IMR-90 (cell line): Measurements from ENCODE around the gene FMNL3. TPM values are rescaled to one million over a fixed set of nuclear protein-coding genes. Genes with fewer than 3 reads are reported as not detected.

Experiments used
- ATAC-seq: fragments of 200-7000 bp; cut with Tn5 transposase; 2 replicates; pipeline ENCODE4 v1.9.1; 2020; ENCODE audit warnings: low read depth, mild to moderate bottlenecking, moderate library complexity
- BruUV-seq: library from RNA; stranded (reverse); fragments of 400-500 nt; replicated peaks from 2 replicates; lab custom pipeline; 2021; lab: Mats Ljungman, UMichigan
- CTCF ChIA-PET: fragments of 300-600 bp; formaldehyde crosslinking; extraction: SDS; loops from one replicate; lab custom pipeline; 2021; ENCODE audit warnings: antibody characterized with exemption; lab: Yijun Ruan, JAX
- POLR2A ChIA-PET: fragments of 300-600 bp; sonication (Branson Sonifier 250); formaldehyde crosslinking; loops from one replicate; lab custom pipeline; 2022; ENCODE audit warnings: antibody characterized with exemption; ENCODE audit not compliant: unreplicated experiment; lab: Charles Lee
- DNase-seq: peaks from one replicate; pipeline ENCODE4 v3.0.0; 2013
- H2AFZ ChIP-seq: replicated peaks from 2 replicates; pipeline ENCODE3; 2013; ENCODE audit warnings: low read length, mild to moderate bottlenecking; ENCODE audit not compliant: poor library complexity
- H2AK5ac ChIP-seq: 2 replicates; pipeline ENCODE4 v1.6.1; 2013; ENCODE audit warnings: low read depth, low read length, inconsistent platforms
- H2AK9ac ChIP-seq: replicated peaks from 2 replicates; pipeline ENCODE3; 2013; ENCODE audit warnings: mild to moderate bottlenecking, low read depth, low read length, moderate library complexity; ENCODE audit not compliant: poor library complexity
- H2BK120ac ChIP-seq: 2 replicates; pipeline ENCODE4 v1.6.1; 2013; ENCODE audit warnings: low read depth, low read length, inconsistent platforms
- H2BK15ac ChIP-seq: 3 replicates; pipeline ENCODE4 v1.6.1; 2013; ENCODE audit warnings: low read depth, low read length, inconsistent platforms
- H2BK20ac ChIP-seq: 2 replicates; pipeline ENCODE4 v1.6.1; 2013; ENCODE audit warnings: low read depth, mild to moderate bottlenecking, inconsistent platforms, low read length, moderate library complexity
- H2BK5ac ChIP-seq: 2 replicates; pipeline ENCODE4 v1.6.1; 2013; ENCODE audit warnings: mild to moderate bottlenecking, low read depth, low read length, inconsistent platforms; ENCODE audit not compliant: poor library complexity, severe bottlenecking
- H3K14ac ChIP-seq: replicated peaks from 2 replicates; pipeline ENCODE4 v1.6.1; 2013; ENCODE audit warnings: low read depth, low read length, inconsistent platforms
- H3K18ac ChIP-seq: 2 replicates; pipeline ENCODE4 v1.6.1; 2013; ENCODE audit warnings: low read depth, low read length, control low read depth
- H3K23ac ChIP-seq: 2 replicates; pipeline ENCODE4 v1.6.1; 2013; ENCODE audit warnings: low read depth, low read length, inconsistent platforms
- H3K27ac ChIP-seq: 2 replicates; pipeline ENCODE4 v1.5.1; 2013; ENCODE audit warnings: mild to moderate bottlenecking, control low read depth, low read length; ENCODE audit not compliant: insufficient read depth
- H3K27me3 ChIP-seq: 2 replicates; pipeline ENCODE4 v1.6.1; 2013; ENCODE audit warnings: low read length; ENCODE audit not compliant: control insufficient read depth, insufficient read depth
- H3K36me3 ChIP-seq: 2 replicates; pipeline ENCODE4 v1.6.1; 2013; ENCODE audit warnings: low read length, mixed read lengths; ENCODE audit not compliant: control insufficient read depth, insufficient read depth
- H3K4ac ChIP-seq: 2 replicates; pipeline ENCODE4 v1.6.1; 2013; ENCODE audit warnings: low read depth, low read length, inconsistent platforms
- H3K4me1 ChIP-seq: 2 replicates; pipeline ENCODE4 v1.6.1; 2013; ENCODE audit warnings: low read length, mixed read lengths; ENCODE audit not compliant: control insufficient read depth, insufficient read depth
- H3K4me2 ChIP-seq: 2 replicates; pipeline ENCODE4 v1.6.1; 2013; ENCODE audit warnings: low read depth, mild to moderate bottlenecking, control low read depth, low read length, moderate library complexity
- H3K4me3 ChIP-seq: 2 replicates; pipeline ENCODE4 v1.5.1; 2013; ENCODE audit warnings: low read depth, mild to moderate bottlenecking, control low read depth, low read length, moderate library complexity; ENCODE audit not compliant: insufficient read depth
- H3K56ac ChIP-seq: 2 replicates; pipeline ENCODE4 v1.6.1; 2013; ENCODE audit warnings: low read length, inconsistent platforms; ENCODE audit not compliant: insufficient read depth; ENCODE audit errors: extremely low read depth
- H3K79me1 ChIP-seq, 2 experiments: 2 replicates each; pipeline ENCODE4 v1.6.1; 2013; ENCODE audit warnings: low read length in 2 of 2, inconsistent platforms in 1 of 2, low read depth in 1 of 2
- H3K9ac ChIP-seq: 2 replicates; pipeline ENCODE4 v1.6.1; 2013; ENCODE audit warnings: low read depth, low read length, control low read depth
- H3K9me1 ChIP-seq: 2 replicates; pipeline ENCODE4 v1.6.1; 2013; ENCODE audit warnings: low read length, inconsistent platforms; ENCODE audit not compliant: insufficient read depth
- H3K9me3 ChIP-seq: 2 replicates; pipeline ENCODE4 v1.6.1; 2013; ENCODE audit warnings: low read length; ENCODE audit not compliant: control insufficient read depth, insufficient read depth
- H4K20me1 ChIP-seq: 2 replicates; pipeline ENCODE4 v1.6.1; 2013; ENCODE audit warnings: low read length, inconsistent platforms; ENCODE audit not compliant: insufficient read depth
- H4K5ac ChIP-seq: 2 replicates; pipeline ENCODE4 v1.6.1; 2013; ENCODE audit warnings: mild to moderate bottlenecking, low read depth, low read length, control low read depth
- H4K8ac ChIP-seq, 2 experiments: 2 replicates each; pipeline ENCODE4 v1.6.1; 2013; ENCODE audit warnings: low read depth in 2 of 2, low read length in 2 of 2, control low read depth in 1 of 2, inconsistent platforms in 1 of 2
- H4K91ac ChIP-seq: 2 replicates; pipeline ENCODE4 v1.6.1; 2013; ENCODE audit warnings: low read depth, low read length, inconsistent platforms; ENCODE audit not compliant: insufficient read depth
- CEBPB ChIP-seq: IDR thresholded peaks from 2 replicates; pipeline ENCODE4 v1.6.1; 2012; ENCODE audit warnings: low read depth, low read length, improper control_type of control experiment
- NFE2L2 ChIP-seq: fragments of 150-350 bp; IDR thresholded peaks from 2 replicates; pipeline ENCODE4 v1.6.1; 2016; ENCODE audit warnings: low read depth, mild to moderate bottlenecking, low read length
- dilution Hi-C: fragments of 300-500 bp; cut with HindIII; formaldehyde crosslinking; loops from one replicate; pipeline ENCODE4 v1.14.3; 2018; ENCODE audit warnings: low sequenced_read_pairs; ENCODE audit not compliant: unreplicated experiment
- in situ Hi-C: fragments of 300-500 bp; cut with MboI; formaldehyde crosslinking; loops from 3 replicates; pipeline ENCODE4 v1.14.3; 2019; ENCODE audit warnings: low sequenced_read_pairs, inconsistent platforms, mixed read lengths
- intact Hi-C: fragments of 100-400 bp; cut with micrococcal nuclease; formaldehyde crosslinking; loops from 2 replicates; pipeline ENCODE4 v1.10.0; 2022
- polyA plus RNA-seq, 3 experiments: library from polyadenylated mRNA; depleted of rRNA; stranded (reverse); fragments of >200 nt; gene quantifications; 2 replicates each; pipeline ENCODE4 v1.2.3, GENCODE V29; 2012; ENCODE audit warnings: low replicate concordance in 1 of 3
- total RNA-seq: library from RNA; depleted of rRNA; stranded (reverse); fragments of >200 nt; gene quantifications from 2 replicates; pipeline ENCODE4 v1.2.3, GENCODE V29; 2012

Gene FMNL3
- total and polyA plus RNA-seq, 2 of the 4 experiments (the other 2 are of a cell fraction) = 16.3 to 36.4 TPM

DNA sequence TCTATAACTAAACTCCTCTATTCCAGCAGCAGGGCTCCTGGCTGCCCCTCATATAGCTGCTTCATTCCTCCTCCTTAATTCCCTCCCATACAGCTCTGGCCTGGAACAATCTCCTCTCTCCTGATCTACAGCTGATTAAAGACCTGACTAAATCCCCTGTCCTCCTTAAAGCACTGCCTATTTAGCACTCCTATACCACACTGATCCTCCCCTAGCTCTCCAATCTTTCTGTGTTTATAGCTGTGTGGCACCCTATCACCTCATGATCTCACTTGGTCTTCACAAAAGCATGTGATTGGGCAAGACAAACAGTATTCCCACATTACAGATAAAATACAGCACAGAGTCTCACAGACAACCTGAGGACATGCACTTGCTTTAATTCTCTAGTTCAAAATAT is 17.4 kb downstream of the FMNL3 start:
- Histone ChIP-seq H3K9ac (no peak overlapping the region), H3K4me3 (no peak overlapping the region), H4K8ac (no peak overlapping the region), H2AK9ac (no peak overlapping the region), H2BK20ac (no peak overlapping the region), H4K5ac (no peak overlapping the region), H2AK5ac (no peak overlapping the region), H3K23ac (no peak overlapping the region), H4K20me1 (peaks cover 19% of the 10 kb centered on the region), H3K9me1 (peaks cover 7% of the 10 kb centered on the region), H3K4me1 (peaks cover 2% of the 10 kb centered on the region), H3K27ac (no peak overlapping the region), H3K14ac (no peak overlapping the region), H2BK15ac (no peak overlapping the region), H3K9me3 (no peaks in the 10 kb centered on the region), H2AFZ (no peak overlapping the region), H3K4me2 (no peak overlapping the region), H2BK120ac (no peak overlapping the region), H3K4ac (no peak overlapping the region), H3K27me3 (no peaks in the 10 kb centered on the region), H3K36me3 (no peaks in the 10 kb centered on the region), H2BK5ac (no peak overlapping the region), H4K91ac (no peak overlapping the region), H3K56ac (no peak overlapping the region), H3K79me1 (peaks cover 33 to 78% of the 10 kb centered on the region in 2 experiments), H3K18ac (no peak overlapping the region)
- TF ChIP-seq CEBPB = 0 out of 2 replicates have a peak, but pooled peaks have one; percentile 50
- TF ChIP-seq NFE2L2 = no peak
- ChIA-PET CTCF (no interaction called here), POLR2A (no interaction called here)
- DNase-seq (no peak), ATAC-seq (peak; percentile 37)
- intact Hi-C loops = no loop called here
- in situ Hi-C loops = no loop called here
- dilution Hi-C loops = no loop called here
- no TSS peak for BruUV-seq
